ENCODE data around the gene KIF4A. TPM values are rescaled to one million over a fixed set of nuclear protein-coding genes. Genes with fewer than 3 reads are reported as not detected.

KIF4A gene
- total RNA-seq, 2 donors from 2014 or later = 27.6 to 40.6 TPM

GRCh38 chrX:70255452-70255851 lies 34.5 kb upstream of the KIF4A start:
- Mint-ChIP-seq H3K9me3 (peaks cover 67% of the 10 kb centered on the region), H3K4me3 (no peak overlapping the region), H3K36me3 (ENCODE audit: low read depth) (no peaks in the 10 kb centered on the region), H3K4me1 (peaks cover 25% of the 10 kb centered on the region), H3K27me3 (ENCODE audit: insufficient read depth) (no peaks in the 10 kb centered on the region), H3K27ac (no peak overlapping the region)
- H3K9ac ChIP-seq (ENCODE audit: extremely low read depth, low read length, poor library complexity, severe bottlenecking) = no peak overlapping the region
- no peaks in the 10 kb centered on the region for H3K36me3 ChIP-seq (ENCODE audit: control insufficient read depth, insufficient read depth, low read length)
- no peaks in the 10 kb centered on the region for H3K9me3 ChIP-seq (ENCODE audit: control insufficient read depth, low read length)
- H3K27ac ChIP-seq (ENCODE audit: low read depth, low read length) = no peak overlapping the region
- no peak for TF ChIP-seq CTCF (conservative IDR thresholded peaks at IDR 0.05)
- no peak overlapping the region for H3K4me3 ChIP-seq (ENCODE audit: low read length)
- H3K4me1 ChIP-seq (ENCODE audit: control insufficient read depth, insufficient read depth, low read length) = peaks cover 2% of the 10 kb centered on the region
- H3K27me3 ChIP-seq (ENCODE audit: control insufficient read depth, insufficient read depth, low read length, poor library complexity, severe bottlenecking) = no peaks in the 10 kb centered on the region
- no peak for DNase-seq
- 100% methylated on average over 2 of the region's 2 CpGs; no CpG with 5 or more reads in 1 of the 2 experiments for WGBS, 2 experiments (ENCODE audit: insufficient coverage in 1 of 2, insufficient read length in 1 of 2)

GRCh38 chrX:70257423-70258288 lies 32.2 kb upstream of the KIF4A start:
- WGBS, 2 experiments (ENCODE audit: insufficient coverage in 1 of 2, insufficient read length in 1 of 2) = 87 to 95% methylated on average over 3 to 5 of the region's 5 CpGs
- Histone ChIP-seq H3K27ac (ENCODE audit: low read depth, low read length) (no peak overlapping the region), H3K36me3 (ENCODE audit: control insufficient read depth, insufficient read depth, low read length) (no peaks in the 10 kb centered on the region), H3K9ac (ENCODE audit: extremely low read depth, low read length, poor library complexity, severe bottlenecking) (no peak overlapping the region), H3K4me3 (ENCODE audit: low read length) (no peak overlapping the region), H3K9me3 (ENCODE audit: control insufficient read depth, low read length) (no peaks in the 10 kb centered on the region), H3K27me3 (ENCODE audit: control insufficient read depth, insufficient read depth, low read length, poor library complexity, severe bottlenecking) (no peaks in the 10 kb centered on the region), H3K4me1 (ENCODE audit: control insufficient read depth, insufficient read depth, low read length) (peaks cover 2% of the 10 kb centered on the region)
- no peak for TF ChIP-seq CTCF (conservative IDR thresholded peaks at IDR 0.05)
- DNase-seq = no peak
- Mint-ChIP-seq H3K27me3 (ENCODE audit: insufficient read depth) (no peaks in the 10 kb centered on the region), H3K4me1 (peaks cover 24% of the 10 kb centered on the region), H3K4me3 (no peak overlapping the region), H3K27ac (no peak overlapping the region), H3K9me3 (peaks cover 57% of the 10 kb centered on the region), H3K36me3 (ENCODE audit: low read depth) (no peaks in the 10 kb centered on the region)

GRCh38 chrX:70260104-70260503 lies 29.8 kb upstream of the KIF4A start, which contains the start of gene P2RY4:
TSS of gene P2RY4 (minus strand) at chrX:70260204. CDS start at chrX:70259624, 580 bp downstream.
- no peaks in the 10 kb centered on the region for H3K27me3 ChIP-seq (ENCODE audit: control insufficient read depth, insufficient read depth, low read length, poor library complexity, severe bottlenecking)
- H3K9me3 ChIP-seq (ENCODE audit: control insufficient read depth, low read length) = no peaks in the 10 kb centered on the region
- no peak within 1 kb of the TSS for H3K9ac ChIP-seq (ENCODE audit: extremely low read depth, low read length, poor library complexity, severe bottlenecking)
- no peaks in the 10 kb centered on the region for H3K36me3 ChIP-seq (ENCODE audit: control insufficient read depth, insufficient read depth, low read length)
- peaks cover 12% of the 10 kb centered on the region for H3K4me1 Mint-ChIP-seq
- no peaks in the 10 kb centered on the region for H3K4me1 ChIP-seq (ENCODE audit: control insufficient read depth, insufficient read depth, low read length)
- H3K4me3 ChIP-seq (ENCODE audit: low read length) = no peak within 1 kb of the TSS
- H3K4me3 Mint-ChIP-seq = no peak within 1 kb of the TSS
- H3K36me3 Mint-ChIP-seq (ENCODE audit: low read depth) = no peaks in the 10 kb centered on the region
- no peak for DNase-seq
- no peak within 1 kb of the TSS for H3K27ac ChIP-seq (ENCODE audit: low read depth, low read length)
- TF ChIP-seq CTCF (conservative IDR thresholded peaks at IDR 0.05) = no peak
- peaks cover 6% of the 10 kb centered on the region for H3K27me3 Mint-ChIP-seq (ENCODE audit: insufficient read depth)
- H3K9me3 Mint-ChIP-seq = peaks cover 52% of the 10 kb centered on the region
- 80 to 100% methylated on average over 1 to 3 of the region's 4 CpGs for WGBS, 2 experiments (ENCODE audit: insufficient coverage in 1 of 2, insufficient read length in 1 of 2)
- H3K27ac Mint-ChIP-seq = no peak within 1 kb of the TSS
